Measurements from ENCODE around the gene TMEM273.
A peak's percentile ranks its signal among the peaks of the same experiment; 100 is the strongest.

TMEM273 gene

DNA sequence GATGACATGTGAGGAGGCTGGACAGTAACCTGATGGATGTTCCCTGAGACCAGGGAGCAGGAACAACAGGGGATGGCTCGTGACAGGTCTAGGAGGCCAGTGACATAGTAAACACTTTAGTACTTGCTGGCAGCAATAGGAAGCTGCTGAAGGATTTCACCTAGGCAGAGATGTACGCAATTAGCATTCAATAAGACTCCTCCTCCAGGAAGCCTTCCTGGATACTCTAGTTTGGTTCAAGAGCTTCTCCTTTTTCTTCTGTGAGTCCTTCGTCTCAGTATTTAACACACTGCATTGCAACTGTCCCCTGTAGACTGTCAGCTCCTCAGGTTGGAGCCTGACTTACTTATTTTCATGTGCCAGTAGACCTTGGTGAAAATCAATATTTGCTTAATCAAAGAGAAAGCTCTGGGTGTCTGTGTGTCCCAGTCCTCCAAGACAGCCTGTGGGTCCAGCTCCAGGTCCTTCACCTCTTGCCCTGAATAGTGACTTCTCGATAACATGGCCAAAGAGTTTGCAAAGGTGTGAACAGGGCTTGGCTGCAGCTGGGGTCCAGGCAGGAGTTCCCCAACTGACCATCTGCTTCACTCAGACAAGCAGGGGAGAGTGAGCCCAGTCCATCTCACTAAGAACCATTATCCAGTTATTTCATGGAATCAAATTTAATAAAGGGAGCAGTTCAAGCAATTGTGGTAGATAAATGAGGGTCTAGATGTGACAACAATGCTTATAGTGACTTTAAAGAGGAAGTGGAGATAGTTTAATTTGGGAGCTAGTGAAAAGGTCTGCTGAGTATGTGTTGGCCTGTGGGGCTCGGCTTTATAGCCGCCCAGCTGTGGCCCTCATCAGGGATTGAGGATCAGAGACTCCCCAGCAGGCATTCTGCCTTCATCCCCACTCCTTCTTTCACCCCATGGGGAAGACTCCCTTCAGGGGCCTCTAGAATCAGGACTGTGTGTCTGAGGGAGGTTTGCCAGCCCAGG lies 9.4 kb downstream of the TMEM273 start:
- no peaks in the 10 kb centered on the region for H3K27me3 ChIP-seq (replicated peaks; ENCODE audit: control insufficient read depth, insufficient read depth, low read length, poor library complexity, severe bottlenecking)
- no peak for DNase-seq
- no peaks in the 10 kb centered on the region for H3K36me3 ChIP-seq (ENCODE audit: control insufficient read depth, insufficient read depth, low read length)
- H3K27ac ChIP-seq (ENCODE audit: insufficient read depth, low read length, poor library complexity, severe bottlenecking), result no peak overlapping the region
- H3K4me1 ChIP-seq (ENCODE audit: control insufficient read depth, insufficient read depth, low read length, poor library complexity, severe bottlenecking), result peaks cover 18% of the 10 kb centered on the region
- no peaks in the 10 kb centered on the region for H3K9me3 ChIP-seq (ENCODE audit: control insufficient read depth, low read length)
- H3K4me3 ChIP-seq (ENCODE audit: insufficient read depth, low read depth, low read length, poor library complexity, severe bottlenecking), result no peak overlapping the region

DNA sequence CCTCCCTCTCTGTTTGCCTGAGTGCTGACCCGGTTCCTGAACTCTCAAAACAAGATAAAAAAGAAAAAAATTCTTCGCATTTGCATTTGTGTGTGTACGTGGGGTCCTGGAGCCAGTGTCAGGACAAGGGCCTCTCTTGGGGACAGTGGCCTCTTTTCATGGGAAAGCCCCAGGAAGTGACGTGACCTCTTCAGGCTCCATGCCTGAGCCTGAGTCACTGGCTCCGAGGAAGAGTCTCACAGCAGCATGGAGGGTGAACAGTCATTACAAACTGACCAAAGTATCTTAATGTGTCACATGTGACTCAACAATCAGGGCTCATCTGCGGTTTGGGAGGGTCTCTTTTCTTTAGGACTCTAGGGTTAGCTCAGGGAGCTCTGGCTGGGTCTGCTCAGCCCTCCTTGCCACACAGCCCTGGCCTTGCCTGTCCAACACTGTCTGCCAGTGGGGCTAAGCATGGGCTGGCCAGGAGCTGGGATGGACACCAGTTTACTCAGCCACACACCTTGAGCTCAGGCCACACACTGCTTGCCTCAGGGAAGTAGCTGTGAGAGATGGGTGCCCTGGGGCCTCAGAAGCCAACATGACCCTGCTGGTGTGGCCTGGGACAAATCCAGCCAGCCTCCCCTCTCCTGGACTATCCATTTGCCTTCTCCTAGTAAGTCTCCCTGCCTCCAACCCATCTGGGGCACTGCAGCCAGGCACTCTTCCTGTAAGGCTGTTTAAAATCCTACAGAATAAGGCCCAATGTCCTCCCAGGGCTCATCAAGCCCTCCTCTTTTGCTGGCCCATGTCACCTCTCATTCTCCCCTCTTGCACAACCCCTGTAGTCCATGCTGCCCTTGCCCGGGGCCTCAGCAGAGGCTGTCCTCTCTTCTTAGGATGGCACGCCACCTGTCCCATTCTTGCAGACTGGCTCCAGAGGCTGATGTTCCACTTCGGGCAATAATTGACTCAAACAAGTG lies 10.5 kb downstream of the TMEM273 start:
- peak; percentile 41 to 54 (median 49) for DNase-seq
- Histone ChIP-seq H3K4me1 (ENCODE audit: control insufficient read depth, insufficient read depth, low read length, poor library complexity, severe bottlenecking) (peaks cover 15% of the 10 kb centered on the region), H3K4me3 (ENCODE audit: insufficient read depth, low read depth, low read length, poor library complexity, severe bottlenecking) (no peak overlapping the region), H3K27ac (ENCODE audit: insufficient read depth, low read length, poor library complexity, severe bottlenecking) (peak overlapping the region; percentile 46), H3K36me3 (ENCODE audit: control insufficient read depth, insufficient read depth, low read length) (no peaks in the 10 kb centered on the region), H3K27me3 (replicated peaks; ENCODE audit: control insufficient read depth, insufficient read depth, low read length, poor library complexity, severe bottlenecking) (no peaks in the 10 kb centered on the region), H3K9me3 (ENCODE audit: control insufficient read depth, low read length) (no peaks in the 10 kb centered on the region)

DNA sequence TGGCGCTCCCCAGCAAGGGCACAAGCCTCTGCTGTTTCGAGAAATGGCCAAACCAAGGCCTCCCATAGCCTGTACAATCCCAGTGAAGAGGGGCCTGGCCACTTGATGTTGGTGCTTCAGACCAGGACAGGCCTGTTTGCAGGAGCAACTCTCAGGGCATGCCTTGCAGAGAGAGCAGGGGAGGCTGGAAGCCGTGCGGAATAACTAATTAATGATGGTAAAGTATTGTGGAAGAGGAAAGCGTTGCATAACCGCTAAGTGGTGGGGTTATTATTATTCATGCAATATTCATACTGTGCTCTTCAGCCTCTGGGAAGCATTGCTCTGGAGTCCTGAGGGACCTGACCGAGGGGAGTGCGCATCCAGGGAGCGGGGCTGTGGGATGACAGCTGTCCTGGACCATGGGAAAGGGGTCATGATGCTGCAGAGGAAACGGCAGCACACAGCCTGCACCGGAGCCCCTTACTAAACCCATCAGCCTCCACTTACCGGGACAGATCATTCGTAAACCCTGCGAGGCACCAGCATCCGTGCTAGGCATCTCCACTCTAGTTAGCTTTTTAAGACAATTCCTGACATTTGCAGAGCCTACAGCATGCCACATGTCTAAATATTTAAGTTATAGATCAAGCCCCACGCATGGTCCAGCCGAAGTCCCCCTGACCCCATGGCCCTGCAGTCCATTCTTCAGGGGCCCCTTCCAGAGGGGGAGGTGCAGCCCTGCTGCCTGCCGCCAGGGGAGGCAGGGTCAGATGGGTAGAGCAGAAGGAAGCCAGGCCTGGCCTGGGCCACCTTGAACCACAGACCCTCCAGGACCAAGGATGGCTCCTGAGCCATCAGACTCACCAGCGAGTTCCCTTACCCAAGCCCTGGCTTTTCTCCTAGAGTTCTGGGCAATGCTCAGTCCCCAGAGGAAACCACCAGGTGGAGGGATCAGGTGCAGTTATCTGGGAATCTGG lies 11.6 kb downstream of the TMEM273 start:
- no peak overlapping the region for H3K4me3 ChIP-seq (ENCODE audit: insufficient read depth, low read depth, low read length, poor library complexity, severe bottlenecking)
- peaks cover 11% of the 10 kb centered on the region for H3K4me1 ChIP-seq (ENCODE audit: control insufficient read depth, insufficient read depth, low read length, poor library complexity, severe bottlenecking)
- H3K27me3 ChIP-seq (replicated peaks; ENCODE audit: control insufficient read depth, insufficient read depth, low read length, poor library complexity, severe bottlenecking), result no peaks in the 10 kb centered on the region
- H3K36me3 ChIP-seq (ENCODE audit: control insufficient read depth, insufficient read depth, low read length), result no peaks in the 10 kb centered on the region
- no peaks in the 10 kb centered on the region for H3K9me3 ChIP-seq (ENCODE audit: control insufficient read depth, low read length)
- DNase-seq, result no peak
- peak overlapping the region; percentile 46 for H3K27ac ChIP-seq (ENCODE audit: insufficient read depth, low read length, poor library complexity, severe bottlenecking)

DNA sequence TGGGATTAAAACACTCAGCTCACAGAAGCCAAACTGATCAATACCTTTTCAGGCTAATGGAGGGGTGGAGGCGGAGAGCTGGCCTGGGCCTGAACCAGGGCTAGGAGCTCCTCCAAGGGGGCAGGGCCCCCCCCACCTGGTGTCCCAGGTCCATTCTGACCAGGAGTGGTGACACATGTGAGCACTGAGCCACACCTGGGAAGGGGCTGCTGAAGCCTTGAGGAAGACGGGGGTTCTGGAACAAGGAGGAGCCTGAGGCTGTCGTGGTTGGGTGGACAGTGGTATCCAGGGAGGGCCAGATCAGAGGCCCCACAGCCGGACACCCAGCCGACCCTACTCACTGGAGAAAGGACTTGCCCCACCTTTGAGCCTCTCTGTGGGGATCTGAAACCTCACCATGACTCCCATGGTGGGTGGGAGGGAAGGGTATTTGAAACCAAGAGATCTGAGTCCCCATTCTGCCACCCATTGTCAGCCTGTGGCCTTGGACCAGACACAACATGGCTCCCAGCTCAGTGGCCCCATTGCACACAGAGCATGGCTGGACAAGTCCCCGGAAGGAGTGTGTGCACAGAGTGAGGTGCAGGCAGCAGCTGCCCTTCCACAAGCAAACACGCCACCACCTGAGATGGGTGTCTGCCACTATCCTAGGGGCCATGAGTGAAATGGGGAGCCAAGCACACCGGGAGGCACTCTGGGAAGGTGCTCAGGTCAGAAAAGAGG lies 12.4 kb downstream of the TMEM273 start:
- no peak for DNase-seq
- Histone ChIP-seq H3K27ac (ENCODE audit: insufficient read depth, low read length, poor library complexity, severe bottlenecking) (no peak overlapping the region), H3K27me3 (replicated peaks; ENCODE audit: control insufficient read depth, insufficient read depth, low read length, poor library complexity, severe bottlenecking) (no peaks in the 10 kb centered on the region), H3K4me1 (ENCODE audit: control insufficient read depth, insufficient read depth, low read length, poor library complexity, severe bottlenecking) (peaks cover 11% of the 10 kb centered on the region), H3K4me3 (ENCODE audit: insufficient read depth, low read depth, low read length, poor library complexity, severe bottlenecking) (no peak overlapping the region), H3K36me3 (ENCODE audit: control insufficient read depth, insufficient read depth, low read length) (no peaks in the 10 kb centered on the region), H3K9me3 (ENCODE audit: control insufficient read depth, low read length) (no peaks in the 10 kb centered on the region)

DNA sequence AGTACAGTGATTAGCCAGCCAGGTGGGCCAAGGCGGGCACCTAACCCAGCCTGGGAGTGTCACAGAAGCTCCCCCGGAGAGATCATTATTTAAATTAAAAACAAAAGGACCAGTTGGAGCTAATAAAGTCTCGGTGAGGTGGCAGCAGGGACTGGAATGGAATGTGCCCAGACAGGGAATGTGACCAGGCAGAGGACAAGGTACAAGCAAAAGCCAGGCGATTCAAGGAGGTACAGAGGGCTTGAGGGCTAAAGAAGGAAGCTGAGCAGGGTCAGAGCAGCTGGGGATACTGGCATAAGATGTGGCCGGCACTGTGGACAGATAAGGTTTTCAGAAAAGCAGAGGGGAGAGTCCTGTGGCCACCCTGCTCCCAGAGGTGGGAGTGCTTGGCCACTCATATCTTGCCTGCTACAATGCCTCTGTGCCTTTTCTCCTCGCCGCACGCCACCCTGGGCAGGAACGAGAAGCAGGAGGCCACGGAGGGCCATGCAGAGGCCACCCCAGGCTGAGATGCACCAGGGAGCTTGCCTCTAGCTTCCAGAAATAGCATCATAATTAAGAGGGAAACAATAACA lies 13.2 kb downstream of the TMEM273 start:
- H3K36me3 ChIP-seq (ENCODE audit: control insufficient read depth, insufficient read depth, low read length), result no peaks in the 10 kb centered on the region
- DNase-seq, result no peak
- H3K27ac ChIP-seq (ENCODE audit: insufficient read depth, low read length, poor library complexity, severe bottlenecking), result no peak overlapping the region
- H3K27me3 ChIP-seq (replicated peaks; ENCODE audit: control insufficient read depth, insufficient read depth, low read length, poor library complexity, severe bottlenecking), result no peaks in the 10 kb centered on the region
- H3K4me3 ChIP-seq (ENCODE audit: insufficient read depth, low read depth, low read length, poor library complexity, severe bottlenecking), result no peak overlapping the region
- H3K9me3 ChIP-seq (ENCODE audit: control insufficient read depth, low read length), result no peaks in the 10 kb centered on the region
- peaks cover 11% of the 10 kb centered on the region for H3K4me1 ChIP-seq (ENCODE audit: control insufficient read depth, insufficient read depth, low read length, poor library complexity, severe bottlenecking)

DNA sequence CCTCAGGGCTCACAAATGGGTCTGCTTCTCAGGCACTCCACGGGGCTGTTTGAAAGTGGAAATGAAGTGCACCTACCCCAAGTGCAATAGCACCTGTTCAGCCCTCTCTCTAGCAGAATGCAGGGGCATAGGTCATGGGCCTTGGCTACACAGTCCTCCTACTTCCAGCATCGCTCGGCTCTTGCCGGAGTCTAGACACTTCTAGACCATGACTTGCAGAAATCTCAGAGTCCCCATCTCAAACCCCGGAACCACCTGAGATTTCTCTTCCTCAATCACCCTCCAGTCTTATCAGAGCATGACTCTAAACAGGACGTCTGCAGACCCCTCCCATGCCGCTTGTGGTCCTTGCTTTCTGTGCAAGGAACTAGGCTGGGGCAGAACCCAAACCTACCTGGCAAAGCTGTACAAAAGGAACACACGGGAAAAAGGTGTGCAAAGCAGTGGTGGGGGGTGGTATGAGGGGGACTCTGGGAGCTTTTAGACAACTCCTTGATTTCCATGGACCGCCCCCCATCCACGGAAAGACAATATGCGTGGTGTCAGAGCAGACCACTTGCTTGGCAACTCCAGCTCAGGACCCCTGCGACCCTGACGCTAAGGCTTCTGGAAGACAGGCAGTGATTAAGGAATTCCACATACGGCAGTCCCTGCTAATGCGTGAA lies 13.8 kb downstream of the TMEM273 start:
- no peak overlapping the region for H3K4me3 ChIP-seq (ENCODE audit: insufficient read depth, low read depth, low read length, poor library complexity, severe bottlenecking)
- no peak overlapping the region for H3K27ac ChIP-seq (ENCODE audit: insufficient read depth, low read length, poor library complexity, severe bottlenecking)
- H3K9me3 ChIP-seq (ENCODE audit: control insufficient read depth, low read length), result no peaks in the 10 kb centered on the region
- no peaks in the 10 kb centered on the region for H3K27me3 ChIP-seq (replicated peaks; ENCODE audit: control insufficient read depth, insufficient read depth, low read length, poor library complexity, severe bottlenecking)
- DNase-seq, result no peak
- H3K36me3 ChIP-seq (ENCODE audit: control insufficient read depth, insufficient read depth, low read length), result no peaks in the 10 kb centered on the region
- peaks cover 11% of the 10 kb centered on the region for H3K4me1 ChIP-seq (ENCODE audit: control insufficient read depth, insufficient read depth, low read length, poor library complexity, severe bottlenecking)

DNA sequence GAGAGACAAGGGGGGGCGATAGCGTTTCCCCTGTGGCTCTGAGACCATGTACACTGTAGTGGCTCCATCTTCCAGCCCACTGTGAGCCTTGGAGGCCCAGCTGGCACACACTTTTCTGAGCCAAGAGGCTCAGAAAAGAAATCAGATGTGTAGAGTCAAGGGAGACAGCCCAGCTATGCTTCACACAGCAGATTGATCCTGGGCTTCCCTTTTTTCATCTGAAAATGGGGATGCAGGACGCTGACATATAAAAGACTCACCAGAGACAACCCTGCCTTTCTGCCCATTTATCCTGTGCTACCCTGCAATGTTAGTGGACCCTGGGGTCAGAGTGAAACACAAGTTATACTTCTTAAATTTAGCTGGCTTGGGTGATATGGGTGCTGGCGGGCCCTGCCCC lies 14.3 kb downstream of the TMEM273 start:
- Histone ChIP-seq H3K27ac (ENCODE audit: insufficient read depth, low read length, poor library complexity, severe bottlenecking) (no peak overlapping the region), H3K36me3 (ENCODE audit: control insufficient read depth, insufficient read depth, low read length) (no peaks in the 10 kb centered on the region), H3K4me3 (ENCODE audit: insufficient read depth, low read depth, low read length, poor library complexity, severe bottlenecking) (no peak overlapping the region), H3K9me3 (ENCODE audit: control insufficient read depth, low read length) (no peaks in the 10 kb centered on the region), H3K27me3 (replicated peaks; ENCODE audit: control insufficient read depth, insufficient read depth, low read length, poor library complexity, severe bottlenecking) (no peaks in the 10 kb centered on the region), H3K4me1 (ENCODE audit: control insufficient read depth, insufficient read depth, low read length, poor library complexity, severe bottlenecking) (peaks cover 11% of the 10 kb centered on the region)
- no peak for DNase-seq

DNA sequence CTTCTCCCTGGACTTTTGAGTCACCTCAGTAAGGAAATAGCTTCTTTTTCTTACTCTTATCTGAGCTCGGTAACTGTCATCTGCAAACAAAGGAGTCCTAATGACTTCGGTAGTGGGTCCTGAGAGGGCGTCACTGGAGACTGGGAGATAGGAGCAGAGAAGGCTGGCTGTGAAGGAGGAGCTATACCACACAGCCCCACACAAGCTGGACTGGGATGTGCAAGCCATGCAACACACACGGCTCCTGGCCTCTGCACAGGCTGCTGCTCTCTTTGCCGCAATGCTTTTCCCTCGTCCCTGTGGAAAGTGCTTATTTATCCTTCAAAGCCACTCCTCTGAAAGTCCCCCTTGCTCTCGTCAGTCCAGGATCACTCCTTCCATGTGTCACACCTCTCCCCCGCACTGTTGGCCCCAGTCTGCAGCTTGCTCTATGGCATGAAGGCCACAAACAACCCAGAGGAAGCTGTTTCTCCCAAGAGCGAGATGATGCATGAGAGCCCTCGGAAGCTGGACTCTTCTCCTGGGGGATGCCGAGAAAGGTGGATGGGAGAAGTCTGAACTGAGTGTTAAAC lies 14.9 kb downstream of the TMEM273 start:
- DNase-seq, result no peak
- Histone ChIP-seq H3K36me3 (ENCODE audit: control insufficient read depth, insufficient read depth, low read length) (no peaks in the 10 kb centered on the region), H3K9me3 (ENCODE audit: control insufficient read depth, low read length) (no peaks in the 10 kb centered on the region), H3K27me3 (replicated peaks; ENCODE audit: control insufficient read depth, insufficient read depth, low read length, poor library complexity, severe bottlenecking) (no peaks in the 10 kb centered on the region), H3K4me3 (ENCODE audit: insufficient read depth, low read depth, low read length, poor library complexity, severe bottlenecking) (no peak overlapping the region), H3K27ac (ENCODE audit: insufficient read depth, low read length, poor library complexity, severe bottlenecking) (no peak overlapping the region), H3K4me1 (ENCODE audit: control insufficient read depth, insufficient read depth, low read length, poor library complexity, severe bottlenecking) (peaks cover 11% of the 10 kb centered on the region)

Measured in effector memory CD4-positive, alpha-beta T cell (primary cell).